Small intestine (tissue), 7 donors: ENCODE measurements around the gene PCDHGB1. TPM values are rescaled to one million over a fixed set of nuclear protein-coding genes. Genes with fewer than 3 reads are reported as not detected.
A peak's percentile ranks its signal among the peaks of the same experiment; 100 is the strongest.
"Not testable (repeated sequence)": the region's sequence is repeated elsewhere in the genome, so short reads cannot be mapped to it uniquely, and the experiment has no call there.

Experiments
- DNase-seq, 2 donors: peaks; one replicate each; pipeline versions ENCODE4 v3.0.0 to v3.0.0-alpha.2; 2013
- FAIRE-seq: peaks from 2 replicates; lab custom pipeline; 2012; peaks lifted over from hg19 to GRCh38; lab: Jason Lieb, UNC
- H3K27ac ChIP-seq, 3 donors: one replicate each; pipeline ENCODE4 v1.5.1; 2013; ENCODE audit warnings: low read length in 2 of 3, mild to moderate bottlenecking in 2 of 3, control low read depth in 1 of 3, inconsistent platforms in 1 of 3, low read depth in 1 of 3, moderate library complexity in 1 of 3
- H3K27me3 ChIP-seq, 3 donors: one replicate each; pipeline ENCODE4 v1.6.1; 2013; ENCODE audit warnings: low read length in 3 of 3, inconsistent platforms in 1 of 3; ENCODE audit not compliant: control insufficient read depth in 3 of 3, insufficient read depth in 3 of 3
- H3K36me3 ChIP-seq, 3 donors: one replicate each; pipeline ENCODE4 v1.6.1; 2013; ENCODE audit warnings: low read length in 3 of 3, inconsistent platforms in 1 of 3, low read depth in 1 of 3, mild to moderate bottlenecking in 1 of 3, moderate library complexity in 1 of 3; ENCODE audit not compliant: control insufficient read depth in 3 of 3, insufficient read depth in 2 of 3
- H3K4me1 ChIP-seq, 3 donors: one replicate each; pipeline ENCODE4 v1.6.1; 2013; ENCODE audit warnings: low read length in 2 of 3, inconsistent platforms in 1 of 3, low read depth in 1 of 3, mild to moderate bottlenecking in 1 of 3, moderate library complexity in 1 of 3; ENCODE audit not compliant: control insufficient read depth in 3 of 3, insufficient read depth in 2 of 3
- H3K4me3 ChIP-seq, 3 donors: one replicate each; pipeline ENCODE4 v1.5.1; 2013; ENCODE audit warnings: low read length in 3 of 3, control low read depth in 1 of 3, inconsistent platforms in 1 of 3, low read depth in 1 of 3, mild to moderate bottlenecking in 1 of 3, moderate library complexity in 1 of 3
- H3K9me3 ChIP-seq, 2 donors: one replicate each; pipeline ENCODE4 v1.6.1; 2013; ENCODE audit warnings: low read depth in 1 of 2, low read length in 1 of 2; ENCODE audit not compliant: control insufficient read depth in 2 of 2, insufficient read depth in 1 of 2
- WGBS, 3 donors: extraction: QIAGEN DNeasy Blood & Tissue Kit; methylation state at CpG; one replicate each; pipeline ENCODE4 v1.1.7; 2013; 5-methylcytosine and 5-hydroxymethylcytosine counted together
- polyA plus RNA-seq, 4 donors: library from polyadenylated mRNA; stranded (reverse) in 3 of 4; unstranded in 1 of 4; fragments of 200-250 nt in 3 of 4; fragments of 120-200 nt in 1 of 4; gene quantifications; one replicate each; pipeline versions ENCODE4 v1.2.1 to v1.2.3, GENCODE V29; 2013
- donor health status: healthy with polysubstance abuse.
- donor health status: control.
- donor health status: control.
- donor health status: Bipolar disorder and iron deficiency.
- donor health status: healthy.

PCDHGB1 gene
- polyA plus RNA-seq, 4 donors, result 0.19 to 0.21 TPM; not detected in 2

DNA sequence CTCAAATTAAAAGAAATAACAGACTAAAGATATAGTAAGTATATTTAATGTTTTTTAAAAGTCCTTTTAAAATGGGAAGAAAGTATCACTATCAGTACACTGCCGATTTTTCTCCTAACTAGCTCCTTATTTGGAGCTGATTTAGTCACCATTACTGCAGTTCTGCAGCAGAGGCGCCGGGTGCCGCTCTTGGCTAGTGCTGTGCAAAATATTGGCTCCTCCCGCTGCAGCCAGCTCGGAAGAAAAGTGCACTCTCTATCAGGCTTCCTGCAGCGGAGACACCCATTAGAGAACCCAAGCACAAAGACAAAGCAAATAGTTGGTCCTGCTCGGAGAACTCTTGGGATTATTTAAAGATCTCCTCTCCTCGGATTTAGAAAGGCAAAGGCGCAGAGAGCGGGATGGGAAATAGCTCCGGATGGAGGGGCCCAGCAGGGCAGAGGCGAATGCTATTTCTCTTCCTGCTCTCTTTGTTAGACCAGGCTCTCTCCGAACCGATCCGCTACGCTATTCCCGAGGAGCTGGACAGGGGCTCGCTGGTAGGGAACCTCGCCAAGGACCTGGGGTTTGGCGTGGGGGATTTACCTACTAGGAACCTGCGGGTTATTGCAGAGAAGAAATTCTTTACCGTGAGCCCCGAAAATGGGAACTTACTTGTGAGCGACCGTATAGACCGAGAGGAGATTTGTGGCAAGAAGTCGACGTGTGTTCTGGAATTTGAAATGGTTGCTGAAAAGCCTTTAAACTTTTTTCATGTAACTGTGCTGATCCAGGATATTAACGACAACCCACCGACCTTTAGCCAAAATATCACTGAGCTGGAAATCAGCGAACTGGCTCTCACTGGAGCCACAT is 20.3 kb downstream of the PCDHGB1 start, which contains the start of gene PCDHGB3:
PCDHGB3 (plus strand) TSS at position 249 of the 855 bp plus-strand sequence; CDS start at position 402, 153 bp downstream.
- Histone ChIP-seq H3K9me3 (peaks cover 2 to 63% of the 10 kb centered on the region in 2 donors), H3K36me3 (no peaks in the 10 kb centered on the region), H3K4me1 (no peaks in the 10 kb centered on the region), H3K27ac (no peak within 1 kb of the TSS), H3K27me3 (peaks cover 0 to 34% (median 30%) of the 10 kb centered on the region in 3 donors), H3K4me3 (no peak within 1 kb of the TSS)
- peak in 1 of 2 donors; percentile 18 for DNase-seq
- FAIRE-seq, result no peak
- WGBS, 3 donors, result 19 to 28% (median 28%) methylated on average over 32 of the region's 32 CpGs

DNA sequence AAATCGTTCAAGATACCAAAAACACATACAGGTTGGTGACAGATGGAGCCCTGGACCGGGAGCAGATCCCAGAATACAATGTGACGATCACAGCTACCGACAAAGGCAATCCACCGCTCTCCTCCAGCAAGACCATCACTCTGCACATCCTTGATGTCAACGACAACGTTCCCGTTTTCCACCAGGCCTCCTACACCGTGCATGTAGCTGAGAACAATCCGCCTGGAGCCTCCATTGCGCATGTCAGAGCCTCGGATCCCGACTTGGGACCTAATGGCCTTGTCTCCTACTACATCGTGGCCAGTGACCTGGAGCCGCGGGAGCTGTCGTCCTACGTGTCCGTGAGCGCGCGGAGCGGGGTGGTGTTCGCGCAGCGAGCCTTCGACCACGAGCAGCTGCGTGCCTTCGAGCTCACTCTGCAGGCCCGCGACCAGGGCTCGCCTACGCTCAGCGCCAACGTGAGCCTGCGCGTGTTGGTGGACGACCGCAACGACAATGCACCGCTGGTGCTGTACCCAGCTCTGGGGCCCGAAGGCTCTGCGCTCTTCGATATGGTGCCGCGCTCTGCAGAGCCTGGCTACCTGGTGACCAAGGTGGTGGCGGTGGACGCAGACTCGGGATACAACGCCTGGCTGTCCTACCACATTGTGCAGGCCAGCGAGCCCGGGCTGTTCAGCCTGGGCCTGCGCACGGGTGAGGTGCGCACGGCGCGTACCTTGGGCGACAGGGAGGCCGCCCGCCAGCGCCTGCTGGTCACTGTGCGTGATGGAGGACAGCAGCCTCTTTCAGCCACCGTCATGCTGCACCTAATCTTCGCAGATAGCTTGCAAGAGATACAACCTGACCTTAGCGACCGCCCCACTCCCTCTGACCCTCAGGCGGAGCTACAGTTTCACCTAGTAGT is 21.9 kb downstream of the PCDHGB1 start:
- Histone ChIP-seq H3K9me3 (peaks cover 0 to 60% of the 10 kb centered on the region in 2 donors), H3K4me1 (no peaks in the 10 kb centered on the region), H3K27me3 (peaks cover 0 to 23% (median 21%) of the 10 kb centered on the region in 3 donors), H3K4me3 (no peak overlapping the region), H3K27ac (no peak overlapping the region), H3K36me3 (no peaks in the 10 kb centered on the region)
- 40 to 61% (median 58%) methylated on average over 69 of the region's 69 CpGs for WGBS, 3 donors
- no peak for FAIRE-seq
- no peak for DNase-seq

DNA sequence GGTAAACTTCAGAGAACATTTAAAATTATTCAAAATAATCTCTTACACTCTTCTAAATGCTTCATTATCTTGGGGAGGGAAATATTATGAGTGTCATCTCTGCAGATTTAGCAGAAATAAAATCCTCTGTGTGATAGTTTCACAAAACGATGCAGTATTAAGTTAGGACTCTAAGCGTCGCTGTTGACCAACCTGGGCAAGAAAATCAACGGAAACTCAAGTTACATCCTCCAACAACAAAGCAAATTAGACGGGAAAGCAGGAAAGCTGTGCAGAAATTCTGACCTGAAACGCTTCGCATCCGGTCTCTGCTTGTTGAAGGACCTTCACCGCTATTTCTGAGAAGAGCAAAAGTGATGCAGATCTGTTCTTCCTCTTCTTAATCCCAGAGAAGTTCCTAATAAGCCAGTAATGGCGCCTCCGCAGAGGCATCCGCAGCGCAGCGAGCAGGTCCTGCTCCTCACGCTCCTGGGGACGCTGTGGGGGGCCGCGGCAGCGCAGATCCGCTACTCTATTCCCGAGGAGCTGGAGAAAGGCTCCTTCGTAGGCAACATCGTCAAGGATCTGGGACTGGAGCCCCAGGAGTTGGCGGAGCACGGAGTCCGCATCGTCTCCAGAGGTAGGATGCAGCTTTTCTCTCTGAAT is 23.9 kb downstream of the PCDHGB1 start, which contains the start of gene PCDHGA6:
PCDHGA6 (plus strand) TSS at position 219 of the 645 bp plus-strand sequence; CDS start at position 412, 193 bp downstream.
- H3K27me3 ChIP-seq, result peaks cover 0 to 23% (median 21%) of the 10 kb centered on the region in 3 donors
- no peaks in the 10 kb centered on the region for H3K4me1 ChIP-seq
- peak within 1 kb of the TSS in 1 of 3 donors; percentile 15 for H3K4me3 ChIP-seq
- no peaks in the 10 kb centered on the region for H3K36me3 ChIP-seq
- DNase-seq, result no peak
- FAIRE-seq, result no peak
- H3K27ac ChIP-seq, result no peak within 1 kb of the TSS
- WGBS, 3 donors, result 20 to 39% (median 37%) methylated on average over 27 of the region's 27 CpGs
- peaks cover 0 to 64% of the 10 kb centered on the region in 2 donors for H3K9me3 ChIP-seq

DNA sequence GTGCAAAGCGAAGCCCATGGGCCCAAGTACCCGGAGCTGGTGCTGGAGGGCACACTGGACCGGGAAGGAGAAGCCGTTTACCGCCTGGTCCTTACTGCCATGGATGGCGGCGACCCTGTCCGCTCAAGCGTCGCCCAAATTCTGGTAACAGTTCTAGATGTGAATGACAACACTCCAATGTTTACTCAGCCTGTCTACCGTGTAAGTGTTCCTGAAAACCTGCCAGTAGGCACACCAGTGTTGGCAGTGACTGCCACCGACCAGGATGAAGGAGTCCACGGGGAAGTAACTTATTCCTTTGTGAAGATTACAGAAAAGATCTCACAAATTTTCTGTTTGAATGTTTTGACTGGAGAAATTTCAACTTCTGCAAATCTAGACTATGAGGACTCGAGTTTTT is 24.7 kb downstream of the PCDHGB1 start:
- DNase-seq (no peak), FAIRE-seq (no peak)
- Histone ChIP-seq H3K27ac (no peak overlapping the region), H3K9me3 (peaks cover 0 to 61% of the 10 kb centered on the region in 2 donors), H3K27me3 (peaks cover 0 to 23% (median 21%) of the 10 kb centered on the region in 3 donors), H3K4me1 (no peaks in the 10 kb centered on the region), H3K4me3 (no peak overlapping the region), H3K36me3 (no peaks in the 10 kb centered on the region)
- 65 to 68% (median 67%) methylated on average over 14 of the region's 14 CpGs for WGBS, 3 donors

DNA sequence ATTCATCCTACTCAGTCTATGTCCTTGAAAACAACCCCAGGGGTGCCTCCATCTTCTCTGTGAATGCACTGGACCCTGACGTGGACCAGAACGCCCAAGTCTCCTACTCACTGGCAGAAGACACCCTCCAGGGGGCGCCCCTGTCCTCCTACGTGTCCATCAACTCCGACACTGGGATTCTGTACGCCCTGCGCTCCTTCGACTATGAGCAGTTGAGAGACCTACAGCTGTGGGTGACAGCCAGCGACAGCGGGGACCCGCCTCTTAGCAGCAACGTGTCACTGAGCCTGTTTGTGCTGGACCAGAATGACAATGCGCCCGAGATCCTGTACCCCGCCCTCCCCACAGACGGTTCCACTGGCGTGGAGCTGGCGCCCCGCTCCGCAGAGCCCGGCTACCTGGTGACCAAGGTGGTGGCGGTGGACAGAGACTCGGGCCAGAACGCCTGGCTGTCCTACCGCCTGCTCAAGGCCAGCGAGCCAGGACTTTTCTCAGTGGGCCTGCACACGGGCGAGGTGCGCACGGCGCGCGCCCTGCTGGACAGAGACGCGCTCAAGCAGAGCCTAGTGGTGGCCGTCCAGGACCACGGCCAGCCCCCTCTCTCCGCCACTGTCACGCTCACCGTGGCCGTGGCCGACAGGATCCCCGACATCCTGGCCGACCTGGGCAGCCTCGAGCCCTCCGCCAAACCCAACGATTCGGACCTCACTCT is 25.7 kb downstream of the PCDHGB1 start:
- WGBS, 3 donors, result 53 to 63% (median 60%) methylated on average over 29 to 43 of the region's 48 CpGs
- H3K4me1 ChIP-seq, FAIRE-seq, DNase-seq, H3K27ac ChIP-seq, H3K4me3 ChIP-seq, H3K36me3 ChIP-seq: not testable (repeated sequence)
- peaks cover 0 to 54% of the 10 kb centered on the region in 2 donors for H3K9me3 ChIP-seq
- peaks cover 0 to 22% (median 20%) of the 10 kb centered on the region in 3 donors for H3K27me3 ChIP-seq

DNA sequence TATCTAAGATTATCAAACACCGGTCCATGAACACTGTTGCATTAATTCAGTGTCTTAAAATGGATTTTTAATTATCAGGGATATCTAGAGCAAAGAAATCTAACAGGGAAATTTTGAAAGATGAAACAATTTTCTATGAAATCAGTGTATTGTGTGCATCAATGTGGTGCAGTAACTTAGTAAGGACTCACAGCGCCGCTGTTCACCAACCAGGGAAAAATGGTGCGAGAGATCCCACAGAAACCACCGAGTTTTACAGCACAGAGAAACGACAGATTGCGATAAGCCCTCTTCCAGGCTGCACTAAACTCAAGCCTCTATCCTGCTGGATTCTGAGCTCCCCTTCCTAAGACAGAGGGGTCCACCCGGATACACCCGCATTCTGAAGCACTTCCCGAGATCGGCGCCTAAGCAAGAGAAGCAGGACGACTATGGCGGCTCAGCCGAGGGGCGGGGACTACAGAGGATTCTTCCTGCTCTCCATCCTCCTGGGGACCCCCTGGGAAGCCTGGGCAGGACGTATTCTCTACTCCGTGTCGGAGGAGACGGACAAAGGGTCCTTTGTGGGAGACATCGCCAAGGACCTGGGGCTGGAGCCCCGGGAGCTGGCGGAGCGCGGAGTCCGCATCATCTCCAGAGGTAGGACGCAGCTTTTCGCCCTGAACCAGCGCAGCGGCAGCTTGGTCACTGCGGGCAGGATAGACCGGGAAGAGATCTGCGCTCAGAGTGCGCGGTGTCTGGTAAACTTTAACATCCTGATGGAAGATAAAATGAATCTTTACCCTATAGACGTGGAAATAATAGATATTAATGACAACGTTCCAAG is 32.8 kb downstream of the PCDHGB1 start, which contains the start of gene PCDHGA7:
PCDHGA7 (plus strand) TSS at position 274 of the 826 bp plus-strand sequence; CDS start at position 432, 158 bp downstream.
- H3K9me3 ChIP-seq, result peaks cover 0 to 43% of the 10 kb centered on the region in 2 donors
- FAIRE-seq (no peak), DNase-seq (peak in 1 of 2 donors; percentile 14)
- H3K36me3 ChIP-seq, result no peaks in the 10 kb centered on the region
- no peak within 1 kb of the TSS for H3K27ac ChIP-seq
- peaks cover 0 to 26% (median 10%) of the 10 kb centered on the region in 3 donors for H3K27me3 ChIP-seq
- no peak within 1 kb of the TSS for H3K4me3 ChIP-seq
- no peaks in the 10 kb centered on the region for H3K4me1 ChIP-seq
- 19 to 37% (median 26%) methylated on average over 37 of the region's 37 CpGs for WGBS, 3 donors

DNA sequence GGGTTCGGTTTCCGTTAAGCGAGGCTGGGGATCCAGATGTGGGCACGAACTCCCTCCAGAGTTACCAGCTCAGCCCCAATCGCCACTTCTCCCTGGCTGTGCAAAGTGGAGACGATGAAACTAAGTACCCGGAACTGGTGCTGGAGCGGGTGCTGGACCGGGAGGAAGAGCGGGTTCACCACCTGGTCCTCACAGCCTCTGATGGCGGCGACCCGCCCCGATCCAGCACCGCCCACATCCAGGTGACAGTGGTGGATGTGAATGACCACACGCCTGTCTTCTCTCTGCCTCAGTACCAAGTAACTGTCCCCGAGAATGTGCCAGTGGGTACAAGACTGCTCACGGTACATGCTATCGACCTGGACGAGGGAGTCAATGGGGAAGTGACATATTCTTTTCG is 33.4 kb downstream of the PCDHGB1 start:
- DNase-seq, result no peak
- H3K4me3 ChIP-seq, result no peak overlapping the region
- H3K9me3 ChIP-seq, result peaks cover 0 to 42% of the 10 kb centered on the region in 2 donors
- 43 to 46% (median 44%) methylated on average over 21 of the region's 21 CpGs for WGBS, 3 donors
- H3K27me3 ChIP-seq, result peaks cover 0 to 28% (median 12%) of the 10 kb centered on the region in 3 donors
- FAIRE-seq, result no peak
- no peaks in the 10 kb centered on the region for H3K4me1 ChIP-seq
- no peaks in the 10 kb centered on the region for H3K36me3 ChIP-seq
- no peak overlapping the region for H3K27ac ChIP-seq
